Erythroblast (primary cell): ENCODE results near the gene MBOAT1.

Experiments used
- GATA1 ChIP-seq: IDR thresholded peaks from 2 replicates; pipeline ENCODE4 v1.6.1; 2011; ENCODE audit warnings: low read depth, mild to moderate bottlenecking, control low read depth, low read length, moderate library complexity
- POLR2A ChIP-seq: IDR thresholded peaks from 2 replicates; pipeline ENCODE4 v1.6.1; 2011; ENCODE audit warnings: mild to moderate bottlenecking, low read length

- TF ChIP-seq POLR2A, result no peak
- no peak for TF ChIP-seq GATA1
Measured at GRCh38 chr6:20159781-20160540, 52.3 kb downstream of the MBOAT1 start.
